ENCODE data around the gene COL11A2. TPM values are rescaled to one million over a fixed set of nuclear protein-coding genes. Genes with fewer than 3 reads are reported as not detected.

Gene COL11A2
- total and polyA plus RNA-seq, 2 donors (not counting 3 experiments of a cell fraction or from before 2014, with no cell fraction given): 0.65 to 1.3 TPM

- dilution Hi-C loops (cut with MboI; ENCODE audit: extremely low pct_ligation_motif_present, low sequenced_read_pairs) (no loop called here), intact Hi-C loops (cut with micrococcal nuclease) (no loop called here)
- FAIRE-seq (no peak), DNase-seq (ENCODE audit: low read depth, low spot score) (no peak)
- Histone ChIP-seq H3K4me3 (replicated peaks in 1 of 3; ENCODE audit: insufficient read depth in 1 of 3, low read depth in 1 of 3, low read length in 3 of 3) (no peak overlapping the region), H4K20me1 (replicated peaks; ENCODE audit: control insufficient read depth, extremely low read depth, insufficient read depth, low read length) (no peaks in the 10 kb centered on the region), H3K9ac (replicated peaks; ENCODE audit: extremely low read depth, insufficient read depth, low read length) (no peak overlapping the region), H3K36me3 (ENCODE audit: control insufficient read depth in 2 of 2, extremely low read depth in 1 of 2, insufficient read depth in 2 of 2, low read length in 2 of 2) (no peaks in the 10 kb centered on the region), H3K27ac (ENCODE audit: insufficient read depth, low read depth, low read length) (no peak overlapping the region), H3K79me2 (ENCODE audit: control insufficient read depth, insufficient read depth, low read length) (no peaks in the 10 kb centered on the region), H3K27me3 (ENCODE audit: control insufficient read depth in 2 of 2, insufficient read depth in 2 of 2, low read length in 2 of 2) (peaks cover 58 to 59% of the 10 kb centered on the region in 2 experiments), H3K4me2 (ENCODE audit: insufficient read depth, low read length) (no peak overlapping the region), H3K9me1 (replicated peaks; ENCODE audit: control insufficient read depth, extremely low read depth, insufficient read depth, low read length) (no peaks in the 10 kb centered on the region), H3K4me1 (ENCODE audit: control insufficient read depth, extremely low read depth, insufficient read depth, low read length) (no peaks in the 10 kb centered on the region), H3K9me3 (replicated peaks; ENCODE audit: control insufficient read depth, insufficient read depth, low read length) (no peaks in the 10 kb centered on the region), H2AFZ (ENCODE audit: low read depth, low read length) (no peak overlapping the region)
- ChIA-PET POLR2A (no interaction called here), CTCF (interaction anchor here (1.1 to 2.2 kb wide), 5 partner anchors 9 to 132 kb away, joined by 3 to 15 read pairs (median 5); no protein-coding TSS in a partner anchor)
- TF ChIP-seq GATA2 (IDR thresholded peaks at IDR 0.05; ENCODE audit: insufficient read depth, insufficient read length, low read depth, low read length): no peak
- no peak for TF ChIP-seq MYC (IDR thresholded peaks at IDR 0.05; ENCODE audit: low read depth, low read length)
- no peak for TF ChIP-seq MAX (IDR thresholded peaks at IDR 0.05; ENCODE audit: insufficient read depth, insufficient read length)
- TF ChIP-seq JUN (IDR thresholded peaks at IDR 0.05; ENCODE audit: borderline replicate concordance, insufficient read depth, insufficient read length, low read depth): no peak
- TF ChIP-seq POLR2AphosphoS5 (IDR thresholded peaks at IDR 0.05; ENCODE audit: insufficient read depth, low read depth, low read length): no peak
- no peak for TF ChIP-seq CTCF (IDR thresholded peaks at IDR 0.05; ENCODE audit: extremely low read depth in 1 of 2, insufficient read depth in 1 of 2, low read depth in 1 of 2, low read length in 2 of 2)
- no peak for TF ChIP-seq FOS (IDR thresholded peaks at IDR 0.05; ENCODE audit: borderline replicate concordance, insufficient read depth, low read length)
- no peak for TF ChIP-seq EZH2 (IDR thresholded peaks at IDR 0.05; ENCODE audit: borderline replicate concordance, low read depth, low read length, severe bottlenecking)
- no TSS peak for BruUV-seq (replicated peaks)
These were observed 75.8 kb downstream of the COL11A2 start for GRCh38 chr6:33116417-33116816.

All from endothelial cell of umbilical vein (primary cell).